Endothelial cell of umbilical vein (primary cell): ENCODE measurements around the gene TRPT1. TPM values are rescaled to one million over a fixed set of nuclear protein-coding genes. Genes with fewer than 3 reads are reported as not detected.

Experiments
- BruUV-seq: library from RNA; stranded (reverse); fragments of 400-500 nt; replicated peaks from 2 replicates; lab custom pipeline; 2021; lab: Mats Ljungman, UMichigan
- CTCF ChIA-PET: fragments of 300-600, 350-600 bp; sonication (Branson Sonifier 250); formaldehyde crosslinking; loops from one replicate; lab custom pipeline; 2021; ENCODE audit warnings: antibody characterized with exemption, inconsistent platforms; lab: Charles Lee
- POLR2A ChIA-PET: fragments of 300-600, 350-600 bp; sonication (Branson Sonifier 250); formaldehyde crosslinking; loops from one replicate; lab custom pipeline; 2021; ENCODE audit warnings: antibody characterized with exemption, inconsistent platforms; lab: Charles Lee
- DNase-seq: peaks from one replicate; pipeline ENCODE4 v3.0.0-alpha.2; 2011; ENCODE audit warnings: low read depth, low spot score
- FAIRE-seq: peaks from 2 replicates; lab custom pipeline; 2011; peaks lifted over from hg19 to GRCh38; lab: Jason Lieb, UNC
- H2AFZ ChIP-seq: 2 replicates; pipeline ENCODE4 v1.6.0; 2012; ENCODE audit warnings: low read depth, low read length, control low read depth, inconsistent platforms
- H3K27ac ChIP-seq: 2 replicates; pipeline ENCODE4 v1.5.1; 2011; ENCODE audit warnings: low read depth, mild to moderate bottlenecking, control low read depth, low read length, moderate library complexity; ENCODE audit not compliant: insufficient read depth
- H3K27me3 ChIP-seq, 2 experiments: 2 replicates each; pipeline versions ENCODE4 v1.6.0 to v1.6.1; 2011; ENCODE audit warnings: low read length in 2 of 2, mixed read lengths in 1 of 2; ENCODE audit not compliant: control insufficient read depth in 2 of 2, insufficient read depth in 2 of 2
- H3K36me3 ChIP-seq, 2 experiments: 2 replicates in 1 of 2; 3 replicates in 1 of 2; pipeline ENCODE4 v1.5.1; 2011; ENCODE audit warnings: low read length in 2 of 2, mild to moderate bottlenecking in 1 of 2, moderate library complexity in 1 of 2; ENCODE audit not compliant: control insufficient read depth in 2 of 2, insufficient read depth in 2 of 2; ENCODE audit errors: extremely low read depth in 1 of 2
- H3K4me1 ChIP-seq: 3 replicates; pipeline ENCODE4 v1.5.1; 2011; ENCODE audit warnings: mild to moderate bottlenecking, low read length; ENCODE audit not compliant: control insufficient read depth, insufficient read depth; ENCODE audit errors: extremely low read depth
- H3K4me2 ChIP-seq: 2 replicates; pipeline ENCODE4 v1.6.1; 2011; ENCODE audit warnings: low read length, control low read depth, mixed read lengths; ENCODE audit not compliant: insufficient read depth
- H3K4me3 ChIP-seq, 3 experiments: fragments of 200-600 bp in 1 of 3; sonication (generic), shearing (Covaris generic) in 1 of 3; replicated peaks in 1 of 3; 2 replicates each; pipeline ENCODE4 v1.5.1; 2011 to 2016; ENCODE audit warnings: control low read depth in 3 of 3, low read length in 3 of 3, mild to moderate bottlenecking in 2 of 3, inconsistent platforms in 1 of 3, low read depth in 1 of 3, moderate library complexity in 1 of 3; ENCODE audit not compliant: insufficient read depth in 1 of 3
- H3K79me2 ChIP-seq: 2 replicates; pipeline ENCODE4 v1.6.0; 2012; ENCODE audit warnings: low read length, inconsistent platforms; ENCODE audit not compliant: control insufficient read depth, insufficient read depth
- H3K9ac ChIP-seq: replicated peaks from 2 replicates; pipeline ENCODE3; 2011; ENCODE audit warnings: low read length, control low read depth; ENCODE audit not compliant: insufficient read depth; ENCODE audit errors: extremely low read depth
- H3K9me1 ChIP-seq: replicated peaks from 3 replicates; pipeline ENCODE4 v1.6.0; 2011; ENCODE audit warnings: mild to moderate bottlenecking, low read length; ENCODE audit not compliant: control insufficient read depth, insufficient read depth; ENCODE audit errors: extremely low read depth
- H3K9me3 ChIP-seq: replicated peaks from 2 replicates; pipeline ENCODE4 v1.5.1; 2012; ENCODE audit warnings: low read length, inconsistent platforms; ENCODE audit not compliant: control insufficient read depth, insufficient read depth
- H4K20me1 ChIP-seq: replicated peaks from 2 replicates; pipeline ENCODE3; 2011; ENCODE audit warnings: mild to moderate bottlenecking, low read length; ENCODE audit not compliant: control insufficient read depth, insufficient read depth; ENCODE audit errors: extremely low read depth
- CTCF ChIP-seq, 2 donors: IDR thresholded peaks; 1 replicate in 1 of 2; 2 replicates in 1 of 2; pipeline ENCODE4 v1.5.1; 2011; ENCODE audit warnings: low read length in 2 of 2, mild to moderate bottlenecking in 2 of 2, moderate library complexity in 2 of 2, control low read depth in 1 of 2, inconsistent platforms in 1 of 2, low read depth in 1 of 2; ENCODE audit not compliant: insufficient read depth in 1 of 2; ENCODE audit errors: extremely low read depth in 1 of 2
- JUN ChIP-seq: IDR thresholded peaks from 2 replicates; pipeline ENCODE4 v1.6.1; 2011; ENCODE audit warnings: borderline replicate concordance, low read depth; ENCODE audit not compliant: insufficient read length, insufficient read depth
- MAX ChIP-seq: IDR thresholded peaks from 2 replicates; pipeline ENCODE4 v1.6.1; 2011; ENCODE audit not compliant: insufficient read depth, insufficient read length
- MYC ChIP-seq: IDR thresholded peaks from one replicate; pipeline ENCODE4 v1.6.1; 2011; ENCODE audit warnings: mild to moderate bottlenecking, low read depth, low read length
- dilution Hi-C: fragments of 300-500 bp; cut with MboI; formaldehyde crosslinking; loops from one replicate; pipeline ENCODE4 v1.15.0; 2019; ENCODE audit warnings: low sequenced_read_pairs; ENCODE audit not compliant: extremely low pct_ligation_motif_present
- intact Hi-C: fragments of 100-400 bp; cut with micrococcal nuclease; formaldehyde crosslinking; loops from one replicate; pipeline ENCODE4 v1.10.0; 2022
- polyA plus RNA-seq, 4 experiments: library from polyadenylated mRNA; depleted of rRNA in 3 of 4; stranded (reverse) in 3 of 4; unstranded in 1 of 4; fragments of >200 nt; gene quantifications; 2 replicates each; pipeline versions ENCODE4 v1.2.1 to v1.2.3, GENCODE V29; 2011 to 2012; ENCODE audit warnings: missing spikeins in 1 of 4
- total RNA-seq: library from RNA; stranded (reverse); gene quantifications from 2 replicates; pipeline ENCODE4 v1.2.3, GENCODE V29; 2021

Gene TRPT1
- total and polyA plus RNA-seq, 2 donors (not counting 3 experiments of a cell fraction or from before 2014, with no cell fraction given) = 26.2 to 56.6 TPM

GRCh38 chr11:64251753-64252002, 25.7 kb upstream of the TRPT1 start:
- Histone ChIP-seq H4K20me1 (no peaks in the 10 kb centered on the region), H3K4me1 (peaks cover 30% of the 10 kb centered on the region), H2AFZ (peak overlapping the region; percentile 23), H3K36me3 (peaks cover under 1 to 15% of the 10 kb centered on the region in 2 experiments), H3K27me3 (no peaks in the 10 kb centered on the region), H3K4me3 (peak overlapping the region; percentile 80 to 93 (median 80)), H3K9me1 (no peaks in the 10 kb centered on the region), H3K4me2 (peak overlapping the region; percentile 86), H3K27ac (peak overlapping the region; percentile 49), H3K9me3 (no peaks in the 10 kb centered on the region), H3K79me2 (peaks cover 32% of the 10 kb centered on the region), H3K9ac (peak overlapping the region; percentile 65)
- ChIA-PET POLR2A (no interaction called here), CTCF (interaction anchor here (0.7 to 4.7 kb wide), 9 partner anchors 9 to 103 kb away, joined by 3 to 60 read pairs (median 10); partner anchors contain the start of genes CATSPERZ, FERMT3 and PRDX5)
- DNase-seq = peak; percentile 21
- dilution Hi-C loops (no loop called here), intact Hi-C loops (loop anchor here (1.0 kb wide), 4 partner anchors 12 to 50 kb away; partner anchors contain the start of gene GPR137)
- no peak for FAIRE-seq
- TF ChIP-seq MYC = no peak
- TF ChIP-seq CTCF (IDR thresholded peaks at IDR 0.05; ENCODE audit: extremely low read depth in 1 of 2, insufficient read depth in 1 of 2, low read depth in 1 of 2, low read length in 2 of 2) = no peak
- TF ChIP-seq JUN = no peak
- TF ChIP-seq MAX = no peak
- BruUV-seq = TSS peak; percentile 7
